HG02571 (cell line): ENCODE data around the gene REV3L.
"Not testable (repeated sequence)": the region's sequence is repeated elsewhere in the genome, so short reads cannot be mapped to it uniquely, and the experiment has no call there.

Experiments used
- ATAC-seq: cut with Tn5 transposase; IDR thresholded peaks from one replicate; pipeline ENCODE4 v1.9.1; 2021; ENCODE audit warnings: mild to moderate bottlenecking, moderate library complexity; ENCODE audit not compliant: unreplicated experiment

REV3L gene

DNA sequence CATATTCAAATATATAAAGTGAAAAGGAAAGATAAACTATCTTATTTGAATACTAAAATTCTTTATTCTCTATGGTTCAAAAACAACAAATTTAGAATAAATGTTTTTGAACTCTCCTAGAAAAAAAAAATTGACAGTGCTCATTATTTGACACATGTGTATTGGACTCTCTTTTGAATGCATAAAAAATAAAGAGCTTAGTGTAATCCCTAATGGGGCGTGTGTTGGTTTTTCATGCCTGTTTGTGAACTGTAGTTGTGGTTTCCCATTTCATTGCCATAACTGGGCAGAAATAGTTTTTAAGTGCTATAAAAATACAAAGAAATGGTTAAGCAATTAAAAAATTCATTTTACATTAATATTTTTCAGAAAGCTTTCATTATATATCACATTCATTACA, 101.3 kb downstream of the REV3L start:
- ATAC-seq: no peak

DNA sequence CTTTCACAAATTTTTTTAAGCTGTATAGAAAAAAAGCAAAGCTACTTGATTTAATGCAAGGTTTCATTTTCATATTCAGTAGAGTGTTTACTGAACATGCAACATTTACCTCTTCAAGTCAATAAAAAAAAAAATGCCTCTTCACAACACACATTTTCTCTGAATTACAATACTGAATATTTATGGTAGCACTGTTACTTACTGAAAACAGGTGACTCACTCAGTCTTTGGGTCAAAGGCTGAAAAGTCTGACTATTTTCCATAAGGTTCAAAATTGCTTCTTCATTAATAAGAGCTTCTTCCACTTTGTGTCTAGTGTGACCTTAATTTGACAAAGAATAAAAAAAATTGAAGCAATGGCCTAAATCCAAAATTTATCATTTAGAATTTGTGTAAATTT, 101.9 kb downstream of the REV3L start:
- no peak for ATAC-seq

DNA sequence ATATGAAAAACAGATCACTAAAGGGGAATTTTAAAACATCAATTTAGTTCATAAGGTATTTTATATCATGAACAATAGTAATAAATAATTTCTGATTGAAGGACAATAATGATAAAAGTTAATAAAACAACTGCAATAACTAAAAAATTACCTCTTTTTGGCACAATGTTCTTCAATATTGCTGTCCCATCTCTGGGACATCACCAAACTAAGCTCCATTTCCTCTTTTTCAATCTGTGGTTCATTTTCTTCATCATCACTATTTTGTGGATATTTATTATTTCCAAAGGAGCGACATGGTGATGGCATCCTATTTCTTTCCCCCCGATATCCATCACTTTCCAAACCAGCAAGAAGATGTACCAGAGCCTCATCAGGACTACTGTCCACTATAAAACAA, 103.2 kb downstream of the REV3L start:
- no peak for ATAC-seq

DNA sequence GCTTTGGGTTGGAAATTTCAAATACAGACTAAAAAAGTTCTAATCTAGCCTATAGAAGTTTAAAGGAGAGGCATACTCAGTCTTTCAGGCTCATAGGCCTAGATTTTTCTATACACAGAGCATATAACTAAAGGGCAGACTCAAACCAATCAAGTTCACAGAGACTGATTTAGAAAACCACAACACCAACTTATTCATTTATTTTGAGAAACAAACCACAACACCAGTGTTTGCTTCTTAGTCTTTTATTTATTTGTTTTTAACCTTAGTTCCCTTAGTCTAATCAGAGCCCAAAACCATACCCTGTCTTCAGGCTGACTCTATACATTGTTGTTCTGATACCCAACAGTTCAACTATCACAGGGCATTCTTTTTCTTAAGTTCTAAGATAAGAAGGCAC, 103.7 kb downstream of the REV3L start:
- no peak for ATAC-seq

DNA sequence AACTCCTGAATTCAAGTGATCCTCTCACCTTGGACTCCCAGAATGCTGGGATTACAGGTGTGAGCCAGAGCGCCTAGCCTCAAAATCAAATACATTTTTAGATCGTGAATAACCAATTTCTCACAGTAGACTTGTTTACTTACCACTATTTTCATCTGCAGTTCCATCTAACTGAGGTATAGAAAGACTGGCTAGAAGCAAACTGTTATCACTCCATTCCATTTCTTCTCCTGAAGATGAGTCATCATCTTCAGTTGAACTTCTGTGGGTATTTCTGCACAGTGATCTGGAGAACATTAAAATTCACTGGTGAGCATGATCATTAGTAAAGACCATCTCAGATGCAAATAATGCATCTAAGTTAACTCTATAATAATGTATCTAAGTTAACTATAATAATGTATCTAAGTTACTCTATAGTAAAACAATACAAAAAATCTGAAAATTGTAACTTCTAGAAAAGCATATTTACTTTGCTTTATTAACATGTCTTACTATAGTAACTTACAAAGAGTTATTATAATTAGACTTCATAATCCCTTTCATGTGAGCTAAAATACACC, 105.4 kb downstream of the REV3L start:
- ATAC-seq: no peak

DNA sequence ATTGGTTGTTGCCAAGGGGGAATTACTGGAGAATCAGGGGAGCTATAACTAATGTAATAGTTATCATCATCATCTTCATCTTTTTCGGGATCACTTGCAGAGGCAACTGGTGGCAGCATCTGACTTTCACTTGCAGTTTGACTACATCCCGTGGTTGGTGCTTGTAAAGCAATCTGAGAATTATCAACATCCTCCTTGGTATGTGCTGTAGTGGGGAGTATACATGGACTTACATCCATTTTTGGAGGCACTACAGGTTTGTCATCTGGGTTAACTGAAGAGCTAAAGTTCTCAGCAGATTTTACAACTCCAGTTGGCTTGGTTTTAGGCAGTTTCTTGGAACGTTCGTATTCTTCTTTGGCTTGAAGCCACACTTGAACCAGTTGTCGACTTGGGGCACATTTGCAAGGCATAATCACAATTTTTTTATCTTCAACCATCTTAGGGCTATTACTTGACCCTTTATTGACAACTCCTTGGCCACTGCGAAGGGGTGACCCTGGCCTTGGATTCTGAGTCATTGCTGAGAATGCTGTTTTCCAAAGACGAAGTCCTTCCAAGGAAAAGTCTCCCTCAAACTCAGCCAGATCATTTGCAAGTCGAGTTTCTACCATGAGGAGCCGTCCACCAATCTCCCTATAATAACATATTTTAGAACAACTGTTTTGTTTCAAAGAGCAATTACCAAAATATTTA, 115.5 kb downstream of the REV3L start:
- no peak for ATAC-seq

DNA sequence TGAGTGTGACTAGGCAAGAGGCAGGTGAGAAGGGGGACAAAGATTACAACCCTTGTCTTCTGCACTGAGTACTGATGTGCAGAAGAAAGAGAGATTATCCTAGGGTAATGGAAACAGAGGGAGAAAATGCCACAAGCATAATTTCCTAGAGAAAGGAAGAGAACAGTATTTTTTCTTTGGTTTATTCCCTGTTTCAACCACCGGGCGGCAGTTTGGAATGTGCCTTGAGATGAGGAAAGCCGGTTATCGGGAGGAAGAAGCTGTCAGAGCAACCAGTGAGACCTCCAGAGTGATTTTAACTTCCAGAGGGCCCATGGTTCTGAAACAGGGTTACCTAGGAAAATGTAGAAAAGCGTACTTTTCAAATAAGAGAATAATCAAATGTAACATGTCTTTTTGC, 121.4 kb downstream of the REV3L start:
- ATAC-seq: no peak

DNA sequence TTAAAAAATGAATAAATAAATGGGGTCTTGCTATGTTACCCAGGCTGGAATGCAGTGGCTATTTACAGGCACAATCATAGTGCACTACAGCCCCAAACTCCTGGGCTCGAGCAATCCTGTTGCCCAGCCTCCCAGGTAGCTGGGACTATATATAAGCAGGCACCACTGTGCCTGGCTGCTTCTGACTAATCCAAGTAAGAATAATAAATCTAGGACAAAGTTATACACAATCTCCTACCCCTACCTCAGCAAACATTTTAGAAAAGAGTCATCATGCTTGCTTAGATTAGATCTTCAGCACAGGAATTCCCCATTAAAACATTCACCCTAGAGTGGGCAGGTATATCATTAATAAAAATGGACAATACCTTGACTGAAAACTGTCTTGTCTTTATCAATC, 124.6 kb downstream of the REV3L start:
- ATAC-seq: no peak

DNA sequence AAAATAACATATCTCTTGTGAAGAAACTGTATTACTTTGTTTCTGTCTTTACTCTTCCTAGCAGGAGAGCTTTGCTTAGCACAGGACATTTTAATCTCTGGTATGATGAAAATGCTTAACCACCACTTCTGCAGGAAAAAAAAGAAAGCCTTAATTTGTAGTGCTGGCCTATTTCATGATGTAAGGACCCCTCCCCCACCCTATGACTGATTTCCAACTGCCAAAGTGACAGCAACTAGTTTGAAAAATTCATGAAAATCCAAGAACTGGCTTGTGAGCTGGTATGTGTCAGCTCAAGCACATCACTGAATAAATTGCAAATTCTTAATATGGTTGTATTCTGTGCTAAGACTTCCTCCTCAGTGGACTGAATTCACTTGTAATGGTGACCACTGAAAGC, 125.3 kb downstream of the REV3L start:
- ATAC-seq: no peak

DNA sequence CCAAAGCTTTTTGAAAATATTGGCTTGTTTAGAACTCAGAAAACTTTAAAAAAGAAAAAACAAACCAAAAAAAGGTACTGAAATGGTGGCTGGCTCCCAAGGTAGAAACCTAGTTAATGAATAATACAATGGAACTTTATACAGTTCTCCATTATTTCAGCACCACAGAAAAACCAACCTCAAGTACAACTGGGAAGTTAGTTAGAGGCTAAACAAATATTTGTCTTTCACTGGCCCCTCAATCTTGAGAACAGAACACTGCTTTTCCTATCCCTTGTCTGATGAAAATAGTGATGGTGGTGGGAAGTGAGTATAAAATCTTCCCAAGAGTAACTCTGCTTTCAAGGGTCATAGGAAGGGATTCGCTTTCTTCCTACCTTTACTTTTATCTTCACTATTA, 126.5 kb downstream of the REV3L start:
- no peak for ATAC-seq

DNA sequence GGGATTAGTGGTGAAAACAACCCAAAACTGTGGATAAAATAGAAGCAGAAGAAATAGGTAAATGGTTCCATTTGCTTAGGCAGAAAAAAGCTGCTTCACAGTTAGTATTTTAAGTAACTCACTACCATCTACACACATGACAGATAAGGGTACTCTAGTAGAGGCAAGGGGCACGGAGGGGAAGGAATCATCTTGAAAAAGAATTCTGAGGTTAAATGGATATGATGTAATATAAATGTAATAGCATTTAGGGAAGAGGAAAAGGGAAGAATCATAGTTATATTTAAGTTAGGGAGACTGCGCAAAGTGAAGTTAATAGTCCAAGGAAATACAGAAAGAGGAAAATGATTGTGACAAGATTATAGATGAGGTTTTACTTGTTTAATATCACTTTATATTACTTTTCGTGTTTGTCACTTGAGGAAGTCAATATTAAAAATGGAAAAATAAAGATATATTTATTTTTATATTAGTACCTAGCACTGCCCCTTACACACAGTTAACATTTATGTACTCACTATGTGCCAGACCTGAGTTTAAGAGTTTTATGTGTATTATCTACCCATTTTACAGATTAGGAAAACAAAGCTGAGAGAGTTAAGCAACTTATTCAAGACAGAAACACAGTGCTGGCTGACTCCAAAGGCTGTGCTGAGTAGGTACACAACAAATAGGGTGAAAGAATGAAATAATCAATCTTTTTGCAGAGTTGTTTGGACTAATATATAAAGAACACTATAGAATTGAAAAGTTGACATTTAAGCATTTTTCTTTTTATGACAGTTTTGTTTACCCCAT, 128.1 kb downstream of the REV3L start:
- no peak for ATAC-seq

DNA sequence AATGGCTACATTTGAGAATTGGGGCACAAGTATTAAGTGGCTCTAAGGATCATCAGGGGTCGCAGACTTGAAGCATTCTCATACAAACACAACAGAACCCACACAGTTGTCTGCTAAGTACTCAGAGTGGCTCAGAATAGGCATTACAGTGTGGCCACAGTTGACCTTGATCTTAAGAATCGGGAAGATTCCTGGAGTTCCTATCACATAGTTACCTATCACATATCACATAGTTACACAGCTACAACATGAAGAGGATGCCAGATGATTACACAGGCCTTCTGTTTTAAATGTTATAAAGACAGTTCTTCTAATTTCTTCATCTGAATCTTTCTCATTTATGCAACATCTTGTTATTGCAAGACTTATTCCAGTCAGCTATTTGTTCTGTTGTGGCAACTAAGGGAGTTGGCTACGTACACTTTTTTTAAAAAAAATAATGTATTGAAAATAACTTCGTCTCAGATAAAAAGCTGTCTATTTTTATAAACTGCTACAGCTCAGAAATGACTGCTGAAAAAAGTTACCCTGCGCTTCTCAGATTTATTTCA, 129.0 kb downstream of the REV3L start:
- no peak for ATAC-seq

DNA sequence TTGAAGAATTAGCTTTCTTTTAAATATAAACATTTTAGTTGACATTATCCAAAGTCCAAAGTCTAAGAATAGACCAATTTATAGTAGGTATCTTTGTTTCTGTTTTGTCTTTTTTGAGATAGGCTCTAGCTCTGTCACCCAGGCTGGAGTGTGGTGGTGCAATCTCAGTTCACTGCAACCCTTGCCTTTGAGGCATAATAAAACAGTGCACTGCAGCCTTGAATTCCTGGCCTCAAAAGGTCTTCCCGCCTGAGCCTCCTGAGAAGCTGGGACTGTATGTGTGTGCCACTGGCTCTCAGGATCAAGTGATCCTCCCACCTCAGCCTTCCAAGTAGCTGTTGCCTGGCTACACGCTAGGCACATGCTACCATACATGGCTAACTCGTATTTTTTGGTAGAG, 135.4 kb downstream of the REV3L start:
- no peak for ATAC-seq

DNA sequence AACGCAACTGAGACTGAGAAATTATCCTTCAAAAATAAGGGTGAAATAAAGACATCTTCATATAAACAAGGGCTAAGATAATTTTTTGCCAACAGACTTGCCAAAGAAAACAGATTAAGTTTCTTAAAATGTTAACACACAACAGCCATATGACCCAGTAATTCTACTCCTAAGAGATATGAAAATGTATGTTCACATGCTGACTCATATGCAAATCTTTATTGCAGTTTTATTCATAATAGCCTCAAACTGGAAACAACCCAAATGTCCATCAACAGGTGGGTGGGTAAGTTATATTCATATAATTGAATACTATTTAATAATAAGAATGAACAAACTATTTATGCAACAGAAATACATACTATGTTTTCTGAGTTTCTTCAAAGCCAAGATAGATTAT, 140.1 kb downstream of the REV3L start:
- no peak for ATAC-seq

DNA sequence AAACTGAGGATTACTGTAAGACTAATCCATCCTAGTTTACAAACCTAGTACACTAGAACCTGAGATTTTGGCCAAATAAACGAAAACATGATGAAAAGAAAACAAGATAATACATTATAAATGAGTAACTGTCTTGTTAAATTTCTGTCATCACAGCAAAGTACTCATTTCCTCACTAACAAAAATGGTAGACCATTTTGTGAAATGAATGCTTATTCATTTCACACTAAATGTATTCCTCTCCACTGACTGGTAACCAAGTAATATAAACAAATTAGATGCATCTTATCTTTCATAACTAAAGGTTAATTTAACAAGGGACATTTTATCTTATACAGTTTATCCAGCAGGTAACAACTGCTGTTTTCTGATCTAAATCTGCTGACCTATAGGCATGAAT, 143.7 kb downstream of the REV3L start:
- no peak for ATAC-seq

DNA sequence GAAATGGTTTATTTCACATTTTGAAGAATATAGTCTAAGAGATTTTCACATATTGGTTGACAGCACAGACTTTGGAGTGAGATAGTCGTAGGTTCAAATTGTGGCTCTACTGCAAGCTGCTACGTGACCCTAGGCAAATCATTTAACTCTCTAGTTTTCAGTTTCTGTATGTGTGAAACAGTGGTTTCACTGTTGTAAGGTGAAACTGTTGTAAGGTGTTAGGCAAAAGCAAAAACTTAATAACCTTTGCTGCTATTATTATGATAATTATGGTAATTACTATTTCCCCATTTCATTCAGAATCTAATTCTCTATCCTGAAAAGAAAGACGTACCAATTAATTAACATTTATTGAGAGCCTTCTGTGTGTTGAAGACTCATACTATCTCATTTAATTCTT, 144.2 kb downstream of the REV3L start:
- peak; percentile 99 for ATAC-seq

DNA sequence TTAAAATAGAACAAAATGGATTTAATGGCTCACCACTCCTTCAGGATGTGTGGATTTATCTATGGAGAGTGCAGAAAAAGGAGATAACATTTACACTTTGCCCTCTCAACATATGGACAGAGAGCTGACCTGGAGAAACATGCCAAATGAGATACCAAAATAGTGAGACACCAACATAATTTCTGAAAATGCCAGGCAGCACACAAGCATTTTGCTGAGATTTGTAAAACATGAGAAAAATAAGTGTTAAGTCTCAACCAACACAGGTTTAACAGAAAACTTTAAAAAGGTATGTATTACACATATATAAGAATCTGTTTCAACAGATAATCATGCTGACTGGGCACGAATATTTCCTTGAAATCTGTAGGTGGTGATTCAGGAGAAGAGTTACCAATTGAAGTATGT, 145.2 kb downstream of the REV3L start:
- no peak for ATAC-seq

DNA sequence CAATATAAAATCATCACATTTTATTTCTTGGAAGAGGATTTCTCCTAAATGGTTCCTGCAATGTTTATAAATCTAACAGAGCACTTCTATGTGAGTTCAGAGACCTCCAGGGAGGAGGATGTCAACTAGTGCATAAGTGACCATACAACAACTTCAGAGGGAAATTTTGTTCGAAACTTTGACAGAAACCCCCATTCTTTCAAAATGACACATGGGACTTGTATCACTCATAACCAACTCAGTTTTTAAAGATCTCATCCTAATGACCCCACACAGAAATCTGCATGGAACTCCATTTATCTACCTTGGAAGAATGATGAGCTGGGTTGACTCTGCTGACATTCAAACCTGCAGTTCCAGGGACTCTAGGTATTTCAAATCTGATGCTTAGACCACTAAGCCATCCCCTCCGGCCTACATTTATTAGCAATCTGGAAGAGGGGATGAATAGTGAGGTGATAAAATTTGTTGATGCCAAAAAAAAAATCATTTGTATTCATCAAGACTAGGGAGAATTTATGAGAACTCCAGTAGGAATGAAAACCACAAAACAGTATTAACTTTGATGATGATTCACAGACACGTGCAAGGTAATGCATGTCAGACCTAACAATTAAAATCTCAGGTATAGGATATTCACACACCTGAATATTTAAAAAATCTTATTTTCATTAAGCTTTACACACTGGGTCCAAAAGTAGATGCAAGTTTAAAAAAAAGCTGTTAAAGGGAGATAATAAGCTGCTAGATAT, 153.0 kb downstream of the REV3L start:
- ATAC-seq: peak; percentile 83

DNA sequence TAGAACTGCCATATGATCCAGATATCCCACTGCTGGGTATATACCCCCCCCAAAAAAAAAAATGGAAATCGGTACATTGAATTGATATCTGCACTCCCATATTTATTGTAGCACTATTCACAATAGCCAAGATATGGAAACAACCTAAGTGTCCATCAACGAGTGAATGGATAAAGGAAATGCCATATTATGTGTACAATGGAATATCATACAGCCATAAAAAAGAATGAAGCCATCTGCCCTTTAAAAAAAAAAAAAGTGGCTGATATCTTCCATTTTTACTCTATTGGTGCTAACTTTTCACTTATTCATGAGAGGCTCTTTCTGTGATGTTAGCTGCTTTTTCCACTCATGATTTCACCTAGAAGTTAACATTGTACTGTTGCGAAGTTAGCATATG, 156.5 kb downstream of the REV3L start:
- ATAC-seq: no peak

DNA sequence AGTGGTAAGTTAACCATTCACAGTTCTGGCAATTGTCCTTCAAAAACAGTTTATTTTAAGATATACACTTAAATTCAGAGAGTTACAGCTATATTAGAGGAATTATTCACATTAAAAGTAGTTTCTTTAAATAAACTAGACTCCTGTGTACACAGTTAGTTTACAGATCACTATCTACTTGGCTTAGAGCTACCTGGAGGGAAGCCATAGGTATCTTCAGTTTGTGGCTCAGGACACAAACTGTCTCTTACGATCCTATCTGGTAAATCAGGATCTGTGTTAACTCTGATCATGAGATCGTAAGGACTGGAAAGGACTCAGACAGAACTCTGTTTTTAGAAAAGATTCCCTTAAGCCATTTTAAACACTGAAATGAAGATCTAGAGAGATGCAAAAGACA, 160.9 kb downstream of the REV3L start:
- no peak for ATAC-seq

DNA sequence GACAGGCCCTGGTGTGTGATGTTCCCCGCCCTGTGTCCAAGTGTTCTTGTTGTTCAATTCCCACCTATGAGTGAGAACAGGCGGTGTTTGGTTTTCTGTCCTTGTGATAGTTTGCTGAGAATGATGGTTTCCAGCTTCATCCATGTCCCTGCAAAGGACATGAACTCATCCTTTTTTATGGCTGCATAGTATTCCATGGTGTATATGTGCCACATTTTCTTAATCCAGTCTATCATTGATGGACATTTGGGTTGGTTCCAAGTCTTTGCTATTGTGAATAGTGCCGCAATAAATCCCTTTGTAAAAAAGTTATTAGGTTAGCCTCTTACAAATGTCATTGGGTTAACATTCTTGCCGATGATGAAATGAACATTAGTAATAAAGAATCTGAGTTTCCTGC, 175.1 kb downstream of the REV3L start:
- ATAC-seq: not testable (repeated sequence)
